B cell (primary cell): Measurements from ENCODE around the gene MET. TPM values are rescaled to one million over a fixed set of nuclear protein-coding genes. Genes with fewer than 3 reads are reported as not detected.

Experiments
- ATAC-seq: fragments of 200-7000 bp; cut with Tn5 transposase; one replicate; pipeline ENCODE4 v1.10.0; 2021; ENCODE audit warnings: low read depth, mild to moderate bottlenecking, moderate number of reproducible peaks, moderate library complexity
- CTCF ChIA-PET: fragments of 350-600 bp; sonication (Branson Sonifier 250); formaldehyde crosslinking; loops from one replicate; lab custom pipeline; 2021; ENCODE audit warnings: antibody characterized with exemption, inconsistent platforms; lab: Charles Lee
- POLR2A ChIA-PET: fragments of 350-600 bp; sonication (Branson Sonifier 250); formaldehyde crosslinking; loops from one replicate; lab custom pipeline; 2021; ENCODE audit warnings: antibody characterized with exemption; lab: Charles Lee
- DNase-seq: peaks from one replicate; pipeline ENCODE4 v3.0.0; 2013
- H2AFZ ChIP-seq: 2 replicates; pipeline ENCODE4 v1.6.1; 2012; ENCODE audit warnings: mild to moderate bottlenecking, low read depth, low read length; ENCODE audit not compliant: insufficient read depth, poor library complexity, severe bottlenecking
- H3K27ac ChIP-seq, 2 donors: 1 replicate in 1 of 2; 2 replicates in 1 of 2; pipeline ENCODE4 v1.5.1; 2012 to 2013; ENCODE audit warnings: low read length in 2 of 2, mild to moderate bottlenecking in 2 of 2, moderate library complexity in 1 of 2
- H3K27me3 ChIP-seq, 4 experiments: fragments of 200-600 bp in 1 of 4; sonication (generic) in 1 of 4; replicated peaks in 1 of 4; 1 replicate in 2 of 4; 2 replicates in 2 of 4; pipeline versions ENCODE4 v1.6.1 to v1.7.0; 2013 to 2016; ENCODE audit warnings: low read length in 3 of 4, mild to moderate bottlenecking in 2 of 4, mixed read lengths in 1 of 4, moderate library complexity in 1 of 4; ENCODE audit not compliant: insufficient read depth in 4 of 4, control insufficient read depth in 3 of 4; ENCODE audit errors: control extremely low read depth in 1 of 4
- H3K36me3 ChIP-seq, 2 experiments: replicated peaks in 1 of 2; 1 replicate in 1 of 2; 2 replicates in 1 of 2; pipeline versions ENCODE4 v1.6.1 to v1.7.1; 2013; ENCODE audit warnings: low read length in 1 of 2; ENCODE audit not compliant: insufficient read depth in 2 of 2, control insufficient read depth in 1 of 2; ENCODE audit errors: control extremely low read depth in 1 of 2, extremely low read depth in 1 of 2
- H3K4me1 ChIP-seq, 2 donors: fragments of 200-600 bp in 1 of 2; sonication (generic) in 1 of 2; 1 replicate in 1 of 2; 2 replicates in 1 of 2; pipeline versions ENCODE4 v1.5.1 to v1.6.1; 2013 to 2017; ENCODE audit warnings: low read length in 2 of 2; ENCODE audit not compliant: control insufficient read depth in 2 of 2, insufficient read depth in 2 of 2
- H3K4me2 ChIP-seq: replicated peaks from 2 replicates; pipeline ENCODE3; 2012; ENCODE audit warnings: mild to moderate bottlenecking, low read depth, low read length; ENCODE audit not compliant: poor library complexity, severe bottlenecking
- H3K4me3 ChIP-seq, 5 experiments: fragments of 200-600 bp in 1 of 5; sonication (generic) in 1 of 5; 1 replicate in 3 of 5; 2 replicates in 2 of 5; pipeline versions ENCODE4 v1.5.1 to v1.7.0; 2011 to 2016; ENCODE audit warnings: low read length in 4 of 5, mild to moderate bottlenecking in 4 of 5, low read depth in 2 of 5, control low read depth in 1 of 5, moderate library complexity in 1 of 5; ENCODE audit not compliant: insufficient read depth in 1 of 5; ENCODE audit errors: control extremely low read depth in 1 of 5, extremely low read depth in 1 of 5
- H3K79me2 ChIP-seq: fragments of 200-600 bp; sonication (generic); one replicate; pipeline ENCODE4 v1.6.0; 2016; ENCODE audit warnings: low read length; ENCODE audit not compliant: control insufficient read depth, insufficient read depth
- H3K9ac ChIP-seq: fragments of 200-600 bp; sonication (generic); 2 replicates; pipeline ENCODE4 v1.6.1; 2017; ENCODE audit warnings: mild to moderate bottlenecking, low read length, moderate library complexity
- H3K9me3 ChIP-seq, 3 donors: one replicate each; pipeline versions ENCODE4 v1.6.1 to v1.7.1; 2013; ENCODE audit warnings: low read length in 2 of 3; ENCODE audit not compliant: control insufficient read depth in 2 of 3, insufficient read depth in 1 of 3; ENCODE audit errors: control extremely low read depth in 1 of 3
- H4K20me1 ChIP-seq: 2 replicates; pipeline ENCODE4 v1.6.0; 2012; ENCODE audit warnings: mild to moderate bottlenecking, low read length; ENCODE audit not compliant: insufficient read depth, control insufficient read depth, poor library complexity, severe bottlenecking
- H3K27ac Mint-ChIP-seq: one replicate; pipeline ENCODE4 v1.8.0; 2021; ENCODE audit warnings: mixed read lengths
- H3K27me3 Mint-ChIP-seq: one replicate; pipeline ENCODE4 v1.8.0; 2021; ENCODE audit warnings: mixed read lengths
- H3K4me1 Mint-ChIP-seq: one replicate; pipeline ENCODE4 v1.8.0; 2021; ENCODE audit warnings: mixed read lengths
- H3K4me3 Mint-ChIP-seq: one replicate; pipeline ENCODE4 v1.8.0; 2021; ENCODE audit warnings: mixed read lengths
- H3K9me3 Mint-ChIP-seq: one replicate; pipeline ENCODE4 v1.8.0; 2022; ENCODE audit warnings: mixed read lengths; ENCODE audit not compliant: insufficient read depth
- CTCF ChIP-seq: fragments of 200-600 bp; IDR thresholded peaks from one replicate; pipeline ENCODE4 v1.8.0; 2022; ENCODE audit warnings: antibody characterized with exemption, mild to moderate bottlenecking
- EZH2 ChIP-seq: IDR thresholded peaks from 2 replicates; pipeline ENCODE4 v1.6.1; 2012; ENCODE audit warnings: borderline replicate concordance, low read depth, mild to moderate bottlenecking, moderate library complexity, low read length; ENCODE audit not compliant: insufficient read depth, poor library complexity, severe bottlenecking
- WGBS: methylation state at CpG from one replicate; pipeline ENCODE4 v1.1.5; 2013; ENCODE audit warnings: missing lambda C conversion rate; ENCODE audit not compliant: insufficient coverage; 5-methylcytosine and 5-hydroxymethylcytosine counted together
- intact Hi-C: fragments of 100-400 bp; cut with micrococcal nuclease; formaldehyde crosslinking; loops from one replicate; pipeline ENCODE4 v1.10.0; 2022
- polyA plus RNA-seq: library from polyadenylated mRNA; depleted of rRNA; stranded (reverse); fragments of >200 nt; gene quantifications from 2 replicates; pipeline ENCODE4 v1.2.3, GENCODE V29; 2012
- total RNA-seq, 2 donors: library from RNA; stranded (reverse); fragments of 120-200 nt in 1 of 2; gene quantifications; 1 replicate in 1 of 2; 2 replicates in 1 of 2; pipeline versions ENCODE4 v1.2.3 to v1.2.4, GENCODE V29; 2013 to 2022

MET gene
- total and polyA plus RNA-seq, 2 donors (not counting 1 experiment from before 2014, with no cell fraction given): 0.03 to 0.59 TPM

- no peaks in the 10 kb centered on the region for H3K79me2 ChIP-seq
- POLR2A ChIA-PET: no interaction called here
- DNase-seq (no peak), ATAC-seq (no peak)
- CTCF ChIA-PET: no interaction called here
- Mint-ChIP-seq H3K27me3 (peaks cover 41% of the 10 kb centered on the region), H3K27ac (no peak overlapping the region), H3K4me3 (no peak overlapping the region), H3K4me1 (peaks cover 22% of the 10 kb centered on the region), H3K9me3 (no peaks in the 10 kb centered on the region)
- peaks cover 15 to 23% of the 10 kb centered on the region in 2 donors for H3K4me1 ChIP-seq
- H3K4me3 ChIP-seq: no peak overlapping the region
- no peak overlapping the region for H3K4me2 ChIP-seq
- intact Hi-C loops: loop anchor here (5.0 kb wide), 1 partner anchor 97 kb away; no protein-coding TSS in a partner anchor
- no peaks in the 10 kb centered on the region for H3K36me3 ChIP-seq
- H3K9me3 ChIP-seq: no peaks in the 10 kb centered on the region
- H4K20me1 ChIP-seq: no peaks in the 10 kb centered on the region
- peaks cover 0 to 49% (median 44%) of the 10 kb centered on the region in 4 experiments for H3K27me3 ChIP-seq
- H3K9ac ChIP-seq: no peak overlapping the region
- H2AFZ ChIP-seq: no peak overlapping the region
- no peak overlapping the region for H3K27ac ChIP-seq
- TF ChIP-seq EZH2 (no peak), CTCF (no peak)
- WGBS: 20% methylated on average over 1 of the region's 4 CpGs
Observed at GRCh38 chr7:116689790-116690259, 17.8 kb downstream of the MET start.

GRCh38 chr7:116691664-116692063 lies 19.7 kb downstream of the MET start:
- POLR2A ChIA-PET: no interaction called here
- CTCF ChIA-PET: no interaction called here
- intact Hi-C loops: loop anchor here (2.0 to 5.0 kb wide), 2 partner anchors 13 to 96 kb away; no protein-coding TSS in a partner anchor
- peaks cover 36% of the 10 kb centered on the region for H3K27me3 Mint-ChIP-seq
- Histone ChIP-seq H3K79me2 (no peaks in the 10 kb centered on the region), H3K4me3 (no peak overlapping the region), H3K27ac (no peak overlapping the region), H3K4me1 (peaks cover 15 to 20% of the 10 kb centered on the region in 2 donors), H3K9ac (no peak overlapping the region), H3K27me3 (peaks cover 0 to 50% (median 36%) of the 10 kb centered on the region in 4 experiments), H2AFZ (no peak overlapping the region), H4K20me1 (no peaks in the 10 kb centered on the region), H3K36me3 (no peaks in the 10 kb centered on the region), H3K4me2 (no peak overlapping the region), H3K9me3 (no peaks in the 10 kb centered on the region)
- DNase-seq (no peak), ATAC-seq (no peak)
- no peak overlapping the region for H3K4me3 Mint-ChIP-seq
- no peak overlapping the region for H3K27ac Mint-ChIP-seq
- no peak for TF ChIP-seq CTCF
- H3K4me1 Mint-ChIP-seq: peaks cover 22% of the 10 kb centered on the region
- H3K9me3 Mint-ChIP-seq: no peaks in the 10 kb centered on the region
- WGBS: 95% methylated on average over 2 of the region's 3 CpGs
